GM19240 (cell line): Measurements from ENCODE around the gene PAX6.

Experiments used
- DNase-seq: peaks from one replicate; pipeline ENCODE4 v3.0.0; 2011; ENCODE audit warnings: low spot score; ENCODE audit not compliant: insufficient read length

Gene PAX6

DNA sequence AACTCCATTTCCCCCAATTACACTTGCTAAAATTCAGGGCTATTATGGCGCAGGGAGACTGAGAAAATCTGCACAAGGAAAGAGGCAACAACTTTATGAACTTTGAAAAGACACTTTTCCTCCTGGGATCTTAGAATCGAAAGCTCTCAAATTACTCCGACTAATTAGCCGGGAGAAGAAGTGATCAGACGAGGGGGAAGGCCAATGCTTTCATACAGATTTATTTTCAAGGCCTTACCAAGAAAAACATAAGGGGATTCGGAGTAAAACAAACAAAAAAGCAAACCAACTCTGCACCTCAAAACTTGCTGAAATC, 1.6 kb downstream of the PAX6 start:
- no peak for DNase-seq

DNA sequence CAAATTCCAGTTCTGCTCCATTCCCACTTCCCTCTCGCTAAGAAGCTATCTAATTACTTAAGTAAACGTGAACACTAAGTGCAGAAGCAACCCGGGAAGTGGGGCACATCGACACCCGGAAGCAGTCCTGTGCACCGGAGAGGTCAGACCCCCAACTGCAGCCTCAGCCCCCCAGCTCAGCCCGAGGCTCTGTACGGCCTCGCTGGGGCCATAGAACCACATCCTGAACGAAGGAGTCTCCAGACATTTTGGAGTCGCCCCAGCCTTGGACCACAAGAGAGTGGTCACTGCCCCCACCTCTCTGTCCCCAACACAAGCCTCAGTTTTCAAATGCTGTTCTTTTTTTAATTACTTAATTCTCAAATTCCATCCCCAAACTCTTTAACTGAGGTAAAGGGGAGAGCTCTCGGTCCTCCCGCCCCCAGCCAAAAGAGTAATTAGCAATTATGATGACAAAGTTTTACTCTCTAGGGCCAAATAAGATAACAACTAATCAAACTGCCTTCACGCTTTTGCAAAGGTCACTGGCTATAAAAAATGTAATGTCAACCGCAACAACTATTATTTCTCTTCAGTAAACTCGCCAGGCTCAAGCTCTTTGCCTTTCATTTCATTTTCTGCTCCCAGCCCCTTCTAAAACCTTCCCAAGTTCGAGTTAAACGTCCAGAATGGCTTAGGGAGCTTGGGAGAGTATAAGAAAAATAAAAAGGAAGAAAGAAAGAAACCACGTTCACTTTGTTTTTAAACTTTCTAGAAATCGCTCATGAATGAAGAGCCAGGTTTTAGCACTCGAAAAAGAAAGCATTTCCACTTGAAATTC, 2.2 kb downstream of the PAX6 start:
- no peak for DNase-seq

DNA sequence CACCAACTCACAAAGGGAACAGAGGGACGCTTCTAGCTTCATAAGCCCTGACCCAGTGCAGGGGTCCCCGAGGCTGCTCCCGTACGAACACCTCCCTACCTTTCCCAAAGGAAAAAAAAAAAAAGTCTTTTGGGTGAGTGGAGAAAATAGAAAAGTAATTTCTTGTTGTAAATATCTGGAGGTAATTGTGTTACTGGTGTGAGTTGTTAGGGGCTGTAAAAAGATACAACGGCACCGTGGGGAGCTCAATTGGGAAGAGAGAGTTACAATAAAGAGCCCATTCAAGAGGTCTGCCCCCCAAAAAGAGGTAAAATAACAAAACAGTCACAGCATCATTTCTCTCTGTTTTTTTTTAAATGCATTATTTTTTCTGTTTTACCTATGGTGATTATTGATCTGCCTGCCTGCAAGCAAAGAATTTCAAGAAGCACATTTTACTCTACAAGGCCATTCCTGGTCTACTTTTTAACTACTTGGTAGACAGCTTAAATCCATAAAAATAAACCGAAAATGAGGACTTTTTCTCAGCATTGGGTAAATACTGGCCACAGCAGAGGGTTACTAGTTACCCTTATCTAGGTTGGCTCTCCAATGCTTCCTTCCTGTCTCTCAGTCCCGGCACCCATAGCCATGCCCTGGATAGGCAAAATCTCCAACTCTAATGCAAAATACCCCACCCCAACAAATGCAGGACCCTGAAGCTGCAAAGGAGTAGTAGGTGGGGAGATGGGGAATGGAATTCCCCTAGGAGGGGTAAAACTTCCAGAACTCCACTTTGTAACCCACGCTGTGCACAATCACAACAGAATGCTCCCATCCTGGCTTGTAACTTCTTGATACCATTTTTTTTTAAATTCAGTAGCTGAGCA, 3.1 kb downstream of the PAX6 start:
- DNase-seq, result no peak

DNA sequence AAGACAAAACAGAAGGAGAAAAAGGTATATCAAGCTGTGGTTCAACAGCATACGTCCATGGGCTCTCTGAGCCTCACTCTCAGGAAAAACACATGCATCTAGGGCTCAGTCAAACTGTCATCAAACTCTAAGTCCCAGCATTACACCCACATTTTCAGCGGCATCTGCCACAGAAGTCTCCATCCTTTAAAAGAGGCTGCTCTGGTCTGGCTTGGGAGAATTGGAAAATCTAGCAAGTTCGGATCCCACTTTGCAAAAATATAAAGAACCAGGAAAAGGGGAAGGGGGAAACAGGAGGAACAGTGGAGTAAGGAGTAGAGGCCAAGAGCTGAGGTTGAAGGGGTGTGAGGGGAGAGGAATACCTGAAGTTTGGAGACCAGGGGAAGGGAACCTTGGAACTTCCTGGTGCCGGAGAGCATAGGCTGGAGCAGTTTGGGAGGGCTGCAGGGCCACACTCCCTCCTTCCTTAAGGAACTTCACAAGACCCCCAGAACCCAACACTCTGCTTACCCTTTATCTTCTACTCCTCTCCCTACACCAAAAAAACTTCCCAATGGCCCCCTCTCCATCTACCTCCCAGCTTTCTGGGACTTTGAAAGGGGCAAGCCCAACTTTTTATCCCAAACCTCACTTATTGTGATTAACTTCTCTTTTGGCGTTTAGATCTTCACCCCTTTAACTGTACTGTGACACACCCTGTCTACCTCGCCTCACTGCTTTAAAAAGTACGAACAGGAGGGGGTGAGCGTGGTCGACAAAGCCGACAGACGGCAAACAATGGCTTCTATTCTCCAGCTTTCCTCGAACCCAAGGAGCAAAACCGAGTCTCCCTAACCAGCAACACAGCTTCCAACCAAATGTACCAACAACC, 4.0 kb downstream of the PAX6 start:
- no peak for DNase-seq

GRCh38 chr11:31806186-31806927, 4.8 kb downstream of the PAX6 start:
- DNase-seq, result no peak

- DNase-seq, result no peak
Observed at GRCh38 chr11:31805629-31806185, 5.4 kb downstream of the PAX6 start.

DNA sequence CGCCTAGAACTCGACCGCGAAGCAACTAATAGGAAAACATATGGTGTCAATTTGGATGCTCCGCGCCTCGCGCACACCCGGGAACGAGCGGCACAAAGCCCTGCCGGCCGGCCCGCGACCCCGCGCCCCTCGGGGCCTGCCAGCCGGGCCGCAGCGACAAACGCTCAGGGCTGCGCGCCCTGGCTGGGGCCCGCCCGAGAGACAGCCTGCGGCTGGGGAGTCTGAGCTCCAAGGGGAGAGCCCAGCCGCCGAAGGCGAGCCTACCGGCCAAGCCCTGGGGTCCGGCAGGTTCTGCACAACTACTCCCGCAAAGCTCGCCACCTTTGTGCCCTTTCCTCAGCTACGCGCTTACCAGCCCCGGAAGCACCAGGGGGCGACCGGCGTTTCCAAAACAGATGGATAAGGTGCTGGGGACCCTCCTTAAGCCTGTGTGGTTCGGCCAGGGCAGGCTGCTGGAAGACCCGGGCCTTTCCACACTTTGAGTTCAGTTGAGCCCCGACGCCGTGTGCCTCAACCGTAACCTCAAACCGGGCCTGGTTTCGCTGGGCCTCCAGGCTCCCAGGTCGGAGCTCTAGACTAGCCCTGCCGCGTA, 6.0 kb downstream of the PAX6 start:
- DNase-seq, result no peak

DNA sequence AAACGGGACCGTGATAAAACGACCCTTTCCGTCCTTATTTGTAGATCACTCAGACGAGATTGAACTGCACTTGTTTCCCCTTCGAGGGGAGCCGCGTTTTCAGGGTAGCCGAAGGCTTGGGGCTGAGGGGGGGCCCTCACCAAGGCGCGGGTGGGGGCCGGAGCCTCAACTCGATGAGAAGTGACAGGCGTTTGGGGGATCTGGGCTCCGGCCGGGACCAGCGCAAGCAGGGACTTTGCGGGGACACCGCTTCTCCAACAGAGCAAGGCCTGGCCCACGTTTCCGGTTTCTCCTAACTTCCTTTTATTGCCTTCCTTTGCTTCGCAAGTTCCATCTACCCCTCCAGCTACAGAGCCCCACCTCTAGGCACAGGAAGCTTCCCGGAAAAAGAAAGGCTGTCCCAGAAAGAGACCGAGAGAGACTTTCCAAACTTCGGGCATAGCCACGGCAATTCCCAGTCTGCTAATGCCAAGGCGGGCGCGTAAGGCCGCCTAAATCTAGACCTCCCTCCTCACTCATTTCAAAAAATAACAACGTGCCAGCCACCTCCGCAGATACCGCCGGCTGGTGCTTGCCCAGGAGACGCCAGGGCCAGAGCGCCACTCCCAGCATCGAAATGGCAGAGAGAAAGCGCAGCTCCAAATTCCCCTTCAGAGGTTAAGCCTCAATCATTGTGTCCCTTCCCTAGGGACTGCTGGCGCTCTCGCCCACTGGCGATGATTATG, 6.6 kb downstream of the PAX6 start:
- no peak for DNase-seq

GRCh38 chr11:31803813-31804311, 7.3 kb downstream of the PAX6 start:
- DNase-seq, result no peak

DNA sequence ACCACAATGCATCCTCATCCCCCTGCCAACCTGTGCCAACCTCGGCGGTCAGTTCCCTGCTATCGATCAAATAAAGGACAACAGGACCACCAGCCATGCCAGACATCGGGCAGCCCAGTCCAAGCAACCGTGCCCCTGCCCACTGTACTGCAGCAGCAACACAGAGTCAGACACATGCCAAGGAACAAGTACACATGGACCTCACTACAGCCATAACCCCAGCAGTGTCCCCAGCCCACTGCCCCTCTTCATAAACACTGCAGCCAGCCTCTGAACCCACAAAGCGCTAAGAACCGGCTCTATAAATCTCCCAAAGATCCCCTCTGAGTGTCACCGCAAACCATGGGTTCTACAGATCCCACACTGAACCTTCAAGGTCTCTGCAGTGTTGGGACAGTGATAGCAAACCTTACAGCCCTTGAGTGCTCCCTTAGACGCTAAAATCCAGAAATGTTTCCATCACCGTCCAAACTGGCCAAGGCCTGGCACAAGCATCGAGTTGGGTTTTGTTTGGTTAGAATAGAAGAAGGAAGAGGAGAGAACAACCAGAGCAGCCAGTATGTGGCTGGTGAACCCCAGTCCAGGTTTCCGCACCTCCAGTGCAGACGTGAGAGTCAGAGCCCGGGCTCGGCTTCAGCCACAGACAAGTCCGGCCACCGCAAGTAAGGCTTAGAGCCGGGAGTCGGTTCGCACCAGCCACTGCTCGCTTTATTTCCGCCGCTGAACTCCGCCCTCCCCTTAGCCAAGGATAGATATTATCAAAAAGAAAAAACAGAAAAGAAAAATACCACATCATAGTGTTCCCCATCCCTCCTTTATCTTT, 7.9 kb downstream of the PAX6 start:
- no peak for DNase-seq

- no peak for DNase-seq
Observed at GRCh38 chr11:31802609-31802989, 8.5 kb downstream of the PAX6 start.

DNA sequence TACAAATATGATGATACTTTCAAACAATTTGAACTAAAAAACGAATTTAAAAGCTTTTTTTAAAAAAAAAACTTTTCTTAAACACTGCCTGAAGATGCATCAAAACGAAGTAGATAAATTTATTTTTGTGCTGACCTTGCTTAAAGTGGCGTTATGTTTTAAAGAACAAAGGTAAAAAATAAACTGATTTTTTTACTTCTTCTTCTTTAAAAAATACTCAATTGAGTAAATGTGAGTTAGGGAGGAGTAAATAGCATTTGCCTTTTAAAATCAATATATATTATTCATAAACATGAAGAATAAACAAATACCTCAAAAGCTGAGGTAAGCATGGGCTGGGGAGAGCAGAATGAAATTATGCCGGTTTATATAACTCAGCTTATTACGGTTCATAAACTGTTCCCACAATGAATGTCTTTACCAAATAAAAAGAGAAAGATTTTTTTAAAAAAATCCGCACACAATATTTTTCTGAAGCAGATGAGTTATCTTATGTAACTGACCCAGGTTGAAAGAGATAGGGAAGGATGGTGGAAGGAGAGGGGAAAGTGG, 9.0 kb downstream of the PAX6 start:
- no peak for DNase-seq

DNA sequence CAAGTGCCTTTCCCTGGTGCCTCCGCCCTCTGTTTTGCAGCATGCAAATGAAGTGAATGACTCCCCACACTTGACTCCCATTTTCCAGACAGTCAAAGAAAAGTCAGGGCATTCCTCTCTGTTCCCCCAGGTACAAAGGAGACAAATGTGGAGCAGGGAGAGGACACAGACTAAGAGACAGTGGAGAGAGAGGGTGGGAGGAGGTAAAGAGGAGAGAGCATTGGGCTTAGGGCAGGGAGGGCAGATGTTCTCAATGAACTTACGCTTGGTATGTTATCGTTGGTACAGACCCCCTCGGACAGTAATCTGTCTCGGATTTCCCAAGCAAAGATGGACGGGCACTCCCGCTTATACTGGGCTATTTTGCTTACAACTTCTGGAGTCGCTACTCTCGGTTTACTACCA, 9.8 kb downstream of the PAX6 start:
- DNase-seq, result no peak

DNA sequence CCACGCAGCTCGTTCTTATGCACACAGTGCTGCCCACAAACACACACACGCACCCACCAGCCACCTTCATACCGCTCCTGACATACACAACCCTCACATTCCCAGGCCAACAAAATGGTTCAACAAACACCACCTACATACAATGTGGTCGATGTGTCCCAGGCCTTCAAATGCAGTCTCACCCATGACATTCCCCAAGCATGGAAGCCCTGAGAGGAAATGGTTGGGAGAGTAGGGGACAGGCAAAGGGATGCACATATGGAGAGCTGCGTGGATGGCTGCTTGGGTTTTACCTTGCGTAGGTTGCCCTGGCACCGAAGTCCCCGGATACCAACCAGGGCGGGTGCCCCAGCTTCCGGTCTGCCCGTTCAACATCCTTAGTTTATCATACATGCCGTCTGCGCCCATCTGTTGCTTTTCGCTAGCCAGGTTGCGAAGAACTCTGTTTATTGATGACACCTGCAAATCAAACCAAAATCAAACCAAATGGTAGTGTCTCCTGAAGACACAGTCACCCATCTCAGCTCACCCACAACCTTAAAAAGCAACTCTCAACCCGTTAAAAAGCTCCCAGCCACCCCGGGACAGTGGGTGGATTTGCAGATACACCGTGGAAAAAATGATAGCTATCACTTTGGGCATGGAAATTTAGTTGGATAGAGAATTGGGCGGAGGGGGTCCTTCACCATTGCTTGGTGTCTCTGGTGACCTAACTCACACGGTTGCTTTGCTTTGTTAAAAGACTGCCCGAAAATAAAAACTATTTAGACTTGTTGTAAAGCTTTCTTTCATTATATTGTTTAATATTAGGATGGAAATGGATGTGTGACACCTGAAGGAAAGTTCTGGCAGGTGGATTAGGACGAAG, 10.5 kb downstream of the PAX6 start:
- no peak for DNase-seq

DNA sequence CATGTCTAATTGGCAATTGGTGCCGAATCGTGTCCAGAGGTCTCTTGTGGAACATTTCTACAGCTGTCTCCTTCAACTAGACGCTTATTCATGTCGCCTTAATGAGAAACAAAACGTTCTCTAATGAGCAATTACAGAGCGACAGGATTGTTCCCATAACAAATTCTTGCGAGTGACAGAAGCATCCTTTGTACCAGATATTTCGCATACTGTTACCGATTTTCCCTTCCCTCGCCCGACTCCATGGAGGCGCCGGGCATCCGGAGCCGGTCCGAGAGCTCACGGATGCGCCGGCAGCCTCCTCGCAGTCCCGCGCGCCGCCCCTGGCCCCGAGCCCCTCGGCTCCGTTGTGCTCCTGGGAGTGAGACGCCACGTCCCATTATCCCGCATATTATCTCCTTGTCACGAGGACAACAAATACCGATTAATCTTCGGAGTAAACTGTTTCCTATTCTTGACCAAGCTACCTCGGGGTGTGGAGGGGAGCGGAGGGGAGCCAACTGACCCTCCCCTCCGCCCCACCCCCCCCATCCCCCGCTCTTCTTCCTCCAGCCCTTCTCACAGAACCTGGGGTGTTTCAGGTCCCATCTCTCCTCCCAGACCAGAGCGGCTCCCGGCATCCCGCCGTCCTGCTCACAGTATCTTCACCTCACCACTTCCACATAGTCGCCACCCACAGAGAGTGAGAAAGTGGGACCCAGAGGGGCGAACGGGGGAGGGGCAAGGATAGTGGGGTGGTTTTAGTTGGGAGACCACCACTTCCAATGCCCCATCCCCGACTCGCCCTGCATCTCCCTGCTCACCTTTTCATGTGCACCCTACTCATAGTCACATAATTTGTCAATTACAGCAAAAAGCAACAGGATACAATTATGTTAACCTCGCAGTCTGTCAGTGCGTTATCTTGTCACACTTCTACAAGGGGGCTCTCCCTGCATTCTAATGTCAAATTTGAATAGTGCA, 11.4 kb downstream of the PAX6 start:
- DNase-seq, result no peak
